ENCODE data around the gene ZNF362. TPM values are rescaled to one million over a fixed set of nuclear protein-coding genes. Genes with fewer than 3 reads are reported as not detected.
"Not testable (repeated sequence)": the region's sequence is repeated elsewhere in the genome, so short reads cannot be mapped to it uniquely, and the experiment has no call there.

ZNF362 gene
- total RNA-seq, 2 donors from 2014 or later: 6.7 to 7.5 TPM

- Mint-ChIP-seq H3K27ac (no peak overlapping the region), H3K27me3 (peaks cover 0 to 3% of the 10 kb centered on the region in 2 donors), H3K4me3 (no peak overlapping the region), H3K9me3 (no peaks in the 10 kb centered on the region), H3K36me3 (no peaks in the 10 kb centered on the region), H3K4me1 (ENCODE audit: low read depth in 2 of 2) (peaks cover 4 to 7% of the 10 kb centered on the region in 2 donors)
- DNase-seq (ENCODE audit: low spot score) (no peak), ATAC-seq (no peak)
These were observed 48.7 kb downstream of the ZNF362 start for GRCh38 chr1:33305016-33305415.

GRCh38 chr1:33305816-33306652 lies 49.7 kb downstream of the ZNF362 start:
- Mint-ChIP-seq H3K36me3 (no peaks in the 10 kb centered on the region), H3K9me3 (no peaks in the 10 kb centered on the region), H3K27ac (no peak overlapping the region), H3K4me3 (no peak overlapping the region), H3K27me3 (peaks cover 0 to 3% of the 10 kb centered on the region in 2 donors), H3K4me1 (ENCODE audit: low read depth in 2 of 2) (peaks cover 4 to 7% of the 10 kb centered on the region in 2 donors)
- DNase-seq (ENCODE audit: low spot score) (no peak), ATAC-seq (no peak)

- H3K4me1 Mint-ChIP-seq (ENCODE audit: low read depth in 2 of 2): peaks cover 4 to 7% of the 10 kb centered on the region in 2 donors
- H3K36me3 Mint-ChIP-seq: no peaks in the 10 kb centered on the region
- H3K9me3 Mint-ChIP-seq: no peaks in the 10 kb centered on the region
- H3K4me3 Mint-ChIP-seq: no peak overlapping the region
- H3K27me3 Mint-ChIP-seq: peaks cover 0 to 3% of the 10 kb centered on the region in 2 donors
- no peak for DNase-seq (ENCODE audit: low spot score)
- peak in 1 of 2 donors; percentile 43 for ATAC-seq
- no peak overlapping the region for H3K27ac Mint-ChIP-seq
These were observed 50.6 kb downstream of the ZNF362 start for GRCh38 chr1:33306653-33307493.

- Mint-ChIP-seq H3K4me3 (no peak overlapping the region), H3K4me1 (ENCODE audit: low read depth in 2 of 2) (peaks cover 2 to 3% of the 10 kb centered on the region in 2 donors), H3K27ac (no peak overlapping the region), H3K9me3 (no peaks in the 10 kb centered on the region), H3K27me3 (peaks cover 0 to 3% of the 10 kb centered on the region in 2 donors), H3K36me3 (no peaks in the 10 kb centered on the region)
- DNase-seq (ENCODE audit: low spot score): no peak
- no peak for ATAC-seq
These were observed 51.2 kb downstream of the ZNF362 start for GRCh38 chr1:33307494-33307864.

- H3K27ac Mint-ChIP-seq; H3K27me3 Mint-ChIP-seq; H3K36me3 Mint-ChIP-seq; DNase-seq (ENCODE audit: low spot score); ATAC-seq; H3K4me1 Mint-ChIP-seq (ENCODE audit: low read depth in 2 of 2); H3K4me3 Mint-ChIP-seq; H3K9me3 Mint-ChIP-seq: not testable (repeated sequence)
These were observed 53.1 kb downstream of the ZNF362 start for GRCh38 chr1:33309351-33309750.

GRCh38 chr1:33310702-33311101 lies 54.4 kb downstream of the ZNF362 start:
- no peaks in the 10 kb centered on the region for H3K4me1 Mint-ChIP-seq (ENCODE audit: low read depth in 2 of 2)
- peaks cover 0 to 3% of the 10 kb centered on the region in 2 donors for H3K27me3 Mint-ChIP-seq
- DNase-seq (ENCODE audit: low spot score) (no peak), ATAC-seq (no peak)
- no peak overlapping the region for H3K27ac Mint-ChIP-seq
- H3K4me3 Mint-ChIP-seq: no peak overlapping the region
- no peaks in the 10 kb centered on the region for H3K9me3 Mint-ChIP-seq
- no peaks in the 10 kb centered on the region for H3K36me3 Mint-ChIP-seq

- Mint-ChIP-seq H3K4me3 (no peak overlapping the region), H3K4me1 (ENCODE audit: low read depth in 2 of 2) (no peaks in the 10 kb centered on the region), H3K9me3 (no peaks in the 10 kb centered on the region), H3K27ac (no peak overlapping the region), H3K36me3 (no peaks in the 10 kb centered on the region), H3K27me3 (no peaks in the 10 kb centered on the region)
- peak in 1 of 2 donors; percentile 39 for ATAC-seq
- DNase-seq (ENCODE audit: low spot score): no peak
These were observed 55.6 kb downstream of the ZNF362 start for GRCh38 chr1:33311706-33312412.

GRCh38 chr1:33312413-33312749 lies 56.1 kb downstream of the ZNF362 start:
- Mint-ChIP-seq H3K27me3 (no peaks in the 10 kb centered on the region), H3K9me3 (no peaks in the 10 kb centered on the region), H3K27ac (no peak overlapping the region), H3K4me3 (no peak overlapping the region), H3K36me3 (no peaks in the 10 kb centered on the region), H3K4me1 (ENCODE audit: low read depth in 2 of 2) (no peaks in the 10 kb centered on the region)
- ATAC-seq (peak in 1 of 2 donors; percentile 38), DNase-seq (ENCODE audit: low spot score) (no peak)

GRCh38 chr1:33314416-33314815 lies 58.1 kb downstream of the ZNF362 start:
- no peaks in the 10 kb centered on the region for H3K27me3 Mint-ChIP-seq
- no peak overlapping the region for H3K27ac Mint-ChIP-seq
- DNase-seq (ENCODE audit: low spot score) (no peak), ATAC-seq (no peak)
- no peaks in the 10 kb centered on the region for H3K36me3 Mint-ChIP-seq
- no peaks in the 10 kb centered on the region for H3K9me3 Mint-ChIP-seq
- no peak overlapping the region for H3K4me3 Mint-ChIP-seq
- no peaks in the 10 kb centered on the region for H3K4me1 Mint-ChIP-seq (ENCODE audit: low read depth in 2 of 2)

GRCh38 chr1:33316601-33317000 lies 60.3 kb downstream of the ZNF362 start:
- ATAC-seq: no peak
- H3K36me3 Mint-ChIP-seq: no peaks in the 10 kb centered on the region
- no peak overlapping the region for H3K27ac Mint-ChIP-seq
- no peaks in the 10 kb centered on the region for H3K9me3 Mint-ChIP-seq
- no peak for DNase-seq (ENCODE audit: low spot score)
- H3K4me1 Mint-ChIP-seq (ENCODE audit: low read depth in 2 of 2): no peaks in the 10 kb centered on the region
- H3K4me3 Mint-ChIP-seq: no peak overlapping the region
- H3K27me3 Mint-ChIP-seq: no peaks in the 10 kb centered on the region

- Mint-ChIP-seq H3K4me1 (ENCODE audit: low read depth in 2 of 2) (no peaks in the 10 kb centered on the region), H3K27ac (no peak overlapping the region), H3K27me3 (no peaks in the 10 kb centered on the region), H3K4me3 (no peak overlapping the region), H3K9me3 (no peaks in the 10 kb centered on the region), H3K36me3 (no peaks in the 10 kb centered on the region)
- ATAC-seq: no peak
- DNase-seq (ENCODE audit: low spot score): no peak
These were observed 61.1 kb downstream of the ZNF362 start for GRCh38 chr1:33317354-33317753.

GRCh38 chr1:33317946-33318345 lies 61.7 kb downstream of the ZNF362 start:
- DNase-seq (ENCODE audit: low spot score) (no peak), ATAC-seq (no peak)
- Mint-ChIP-seq H3K27ac (no peak overlapping the region), H3K27me3 (no peaks in the 10 kb centered on the region), H3K9me3 (no peaks in the 10 kb centered on the region), H3K36me3 (no peaks in the 10 kb centered on the region), H3K4me3 (no peak overlapping the region), H3K4me1 (ENCODE audit: low read depth in 2 of 2) (no peaks in the 10 kb centered on the region)

GRCh38 chr1:33319186-33319948 lies 63.1 kb downstream of the ZNF362 start:
- Mint-ChIP-seq H3K9me3 (no peaks in the 10 kb centered on the region), H3K4me3 (no peak overlapping the region), H3K27me3 (no peaks in the 10 kb centered on the region), H3K27ac (no peak overlapping the region), H3K4me1 (ENCODE audit: low read depth in 2 of 2) (no peaks in the 10 kb centered on the region), H3K36me3 (no peaks in the 10 kb centered on the region)
- DNase-seq (ENCODE audit: low spot score): no peak
- no peak for ATAC-seq
